GM06990 (cell line): ENCODE measurements around the gene LIN7C.
A peak's percentile ranks its signal among the peaks of the same experiment; 100 is the strongest.

Experiments used
- DNase-seq: peaks from one replicate; pipeline ENCODE4 v3.0.0-alpha.2; 2011; ENCODE audit not compliant: insufficient read length; ENCODE audit errors: extremely low read depth
- H3K27me3 ChIP-seq: replicated peaks from 2 replicates; pipeline ENCODE4 v1.6.0; 2011; ENCODE audit warnings: low read length; ENCODE audit not compliant: control insufficient read depth, insufficient read depth
- H3K36me3 ChIP-seq: 2 replicates; pipeline ENCODE4 v1.5.1; 2011; ENCODE audit warnings: low read length; ENCODE audit not compliant: control insufficient read depth, insufficient read depth
- H3K4me3 ChIP-seq: replicated peaks from 2 replicates; pipeline ENCODE4 v1.5.1; 2011; ENCODE audit warnings: low read depth, mild to moderate bottlenecking, control low read depth, low read length
- CTCF ChIP-seq: IDR thresholded peaks from 2 replicates; pipeline ENCODE4 v1.5.1; 2011; ENCODE audit warnings: low read length, control low read depth, mild to moderate bottlenecking, inconsistent platforms; ENCODE audit not compliant: insufficient read depth, poor library complexity, severe bottlenecking

LIN7C gene

GRCh38 chr11:27472398-27473016, 34.1 kb downstream of the LIN7C start, which contains the start of gene LGR4:
LGR4 (minus strand) TSS chr11:27472790; CDS start chr11:27472302, 488 bp downstream.
- peak within 1 kb of the TSS; percentile 58 for H3K4me3 ChIP-seq

GRCh38 chr11:27471589-27472397, 34.8 kb downstream of the LIN7C start:
- Histone ChIP-seq H3K4me3 (peak overlapping the region; percentile 58), H3K36me3 (no peaks in the 10 kb centered on the region), H3K27me3 (no peaks in the 10 kb centered on the region)
- no peak for TF ChIP-seq CTCF
- peak; percentile 43 for DNase-seq

More at GRCh38 chr11:27472398-27473016, 34.1 kb downstream of the LIN7C start, which contains the start of gene LGR4:
- H3K36me3 ChIP-seq, result no peaks in the 10 kb centered on the region
- DNase-seq, result peak; percentile 74
- no peaks in the 10 kb centered on the region for H3K27me3 ChIP-seq
- no peak for TF ChIP-seq CTCF

GRCh38 chr11:27470826-27471588, 35.6 kb downstream of the LIN7C start:
- H3K27me3 ChIP-seq, result no peaks in the 10 kb centered on the region
- no peak for DNase-seq
- peak overlapping the region; percentile 58 for H3K4me3 ChIP-seq
- TF ChIP-seq CTCF, result no peak
- no peaks in the 10 kb centered on the region for H3K36me3 ChIP-seq

GRCh38 chr11:27470166-27470565, 36.4 kb downstream of the LIN7C start:
- no peak for TF ChIP-seq CTCF
- Histone ChIP-seq H3K36me3 (no peaks in the 10 kb centered on the region), H3K27me3 (no peaks in the 10 kb centered on the region), H3K4me3 (no peak overlapping the region)
- DNase-seq, result no peak

- no peaks in the 10 kb centered on the region for H3K36me3 ChIP-seq
- no peak overlapping the region for H3K4me3 ChIP-seq
- no peak for TF ChIP-seq CTCF
- DNase-seq, result no peak
- no peaks in the 10 kb centered on the region for H3K27me3 ChIP-seq
Observed at GRCh38 chr11:27468995-27469695, 37.4 kb downstream of the LIN7C start.
